ENCODE measurements around the gene TP63. TPM values are rescaled to one million over a fixed set of nuclear protein-coding genes. Genes with fewer than 3 reads are reported as not detected.
"Not testable (repeated sequence)": the region's sequence is repeated elsewhere in the genome, so short reads cannot be mapped to it uniquely, and the experiment has no call there.

Gene TP63
- total RNA-seq: under 1 TPM; 0.34 to 0.53 TPM

- CTCF ChIA-PET: no interaction called here
- POLR2A ChIA-PET: no interaction called here
Measured at GRCh38 chr3:189631373-189631408, at the start of gene TP63. TSS of gene TP63 (plus strand) at chr3:189631389. CDS start at chr3:189631516, 127 bp downstream.

- ChIA-PET POLR2A (no interaction called here), CTCF (no interaction called here)
Measured at GRCh38 chr3:189582179-189582578, 49.0 kb upstream of the TP63 start.

GRCh38 chr3:189584645-189585044, 46.5 kb upstream of the TP63 start:
- POLR2A ChIA-PET: no interaction called here
- CTCF ChIA-PET: interaction anchor here (0.7 kb wide), 1 partner anchor 364 kb away, joined by 4 read pairs; no protein-coding TSS in a partner anchor

- ChIA-PET POLR2A (no interaction called here), CTCF (no interaction called here)
Measured at GRCh38 chr3:189586941-189587663, 44.1 kb upstream of the TP63 start.

- ChIA-PET POLR2A (no interaction called here), CTCF (no interaction called here)
Measured at GRCh38 chr3:189587664-189588040, 43.5 kb upstream of the TP63 start.

GRCh38 chr3:189588070-189588469, 43.1 kb upstream of the TP63 start:
- ChIA-PET POLR2A (no interaction called here), CTCF (no interaction called here)

GRCh38 chr3:189588475-189589178, 42.6 kb upstream of the TP63 start:
- CTCF ChIA-PET: no interaction called here
- POLR2A ChIA-PET: no interaction called here

GRCh38 chr3:189589179-189589569, 42.0 kb upstream of the TP63 start:
- CTCF ChIA-PET: no interaction called here

GRCh38 chr3:189590223-189590622, 41.0 kb upstream of the TP63 start:
- POLR2A ChIA-PET: interaction anchor here (0.5 kb wide), 1 partner anchor 229 kb away, joined by 8 read pairs; no protein-coding TSS in a partner anchor

More at GRCh38 chr3:189589179-189589569, 42.0 kb upstream of the TP63 start:
- POLR2A ChIA-PET: no interaction called here

GRCh38 chr3:189593581-189593980, 37.6 kb upstream of the TP63 start:
- CTCF ChIA-PET: interaction anchor here (0.5 kb wide), 1 partner anchor 331 kb away, joined by 5 read pairs; no protein-coding TSS in a partner anchor
- POLR2A ChIA-PET: no interaction called here

More at GRCh38 chr3:189590223-189590622, 41.0 kb upstream of the TP63 start:
- CTCF ChIA-PET: no interaction called here

GRCh38 chr3:189596078-189596979, 34.9 kb upstream of the TP63 start:
- POLR2A ChIA-PET, CTCF ChIA-PET: not testable (repeated sequence)

GRCh38 chr3:189597918-189598317, 33.3 kb upstream of the TP63 start:
- CTCF ChIA-PET: no interaction called here

GRCh38 chr3:189598530-189599225, 32.5 kb upstream of the TP63 start:
- ChIA-PET CTCF (no interaction called here), POLR2A (no interaction called here)

More at GRCh38 chr3:189597918-189598317, 33.3 kb upstream of the TP63 start:
- POLR2A ChIA-PET: no interaction called here

- CTCF ChIA-PET: no interaction called here
- POLR2A ChIA-PET: no interaction called here
Measured at GRCh38 chr3:189602471-189602870, 28.7 kb upstream of the TP63 start.

- CTCF ChIA-PET: no interaction called here
- POLR2A ChIA-PET: no interaction called here
Measured at GRCh38 chr3:189605717-189606116, 25.5 kb upstream of the TP63 start.

GRCh38 chr3:189606774-189607173, 24.4 kb upstream of the TP63 start:
- ChIA-PET POLR2A (no interaction called here), CTCF (no interaction called here)

- CTCF ChIA-PET, POLR2A ChIA-PET: not testable (repeated sequence)
Measured at GRCh38 chr3:189612641-189613040, 18.5 kb upstream of the TP63 start.

GRCh38 chr3:189613122-189613521, 18.1 kb upstream of the TP63 start:
- CTCF ChIA-PET: no interaction called here
- POLR2A ChIA-PET: no interaction called here

- ChIA-PET CTCF (no interaction called here), POLR2A (no interaction called here)
Measured at GRCh38 chr3:189621948-189622603, 9.1 kb upstream of the TP63 start.

- CTCF ChIA-PET: no interaction called here
- POLR2A ChIA-PET: no interaction called here
Measured at GRCh38 chr3:189622629-189623028, 8.6 kb upstream of the TP63 start.
